RPMI7951 (cell line): ENCODE results near the gene NXPH3. TPM values are rescaled to one million over a fixed set of nuclear protein-coding genes. Genes with fewer than 3 reads are reported as not detected.
A peak's percentile ranks its signal among the peaks of the same experiment; 100 is the strongest.
"Not testable (repeated sequence)": the region's sequence is repeated elsewhere in the genome, so short reads cannot be mapped to it uniquely, and the experiment has no call there.

Experiments
- DNase-seq: peaks from one replicate; pipeline ENCODE4 v3.0.0-alpha.2; 2012; ENCODE audit warnings: low read depth
- total RNA-seq: library from RNA; depleted of rRNA; stranded (reverse); fragments of >200 nt; shearing (Covaris generic); gene quantifications from 2 replicates; pipeline ENCODE4 v1.2.3, GENCODE V29; 2014

The NXPH3 gene
- total RNA-seq, 1 experiment from 2014 or later: not detected

- DNase-seq: no peak
Measured at GRCh38 chr17:49554694-49555494, 20.8 kb upstream of the NXPH3 start.

- no peak for DNase-seq
Measured at GRCh38 chr17:49555495-49556222, 20.0 kb upstream of the NXPH3 start.

GRCh38 chr17:49556223-49556943, 19.3 kb upstream of the NXPH3 start:
- peak; percentile 48 for DNase-seq

GRCh38 chr17:49557312-49558024, 18.2 kb upstream of the NXPH3 start:
- DNase-seq: peak; percentile 36

- DNase-seq: no peak
Measured at GRCh38 chr17:49564638-49565037, 11.0 kb upstream of the NXPH3 start.

- DNase-seq: no peak
Measured at GRCh38 chr17:49565948-49566491, 9.7 kb upstream of the NXPH3 start.

GRCh38 chr17:49566668-49567071, 9.0 kb upstream of the NXPH3 start:
- no peak for DNase-seq

GRCh38 chr17:49567104-49567521, 8.6 kb upstream of the NXPH3 start:
- DNase-seq: no peak

GRCh38 chr17:49567871-49568694, 7.6 kb upstream of the NXPH3 start:
- DNase-seq: peak; percentile 78

- DNase-seq: not testable (repeated sequence)
Measured at GRCh38 chr17:49568695-49569047, 7.0 kb upstream of the NXPH3 start.

- no peak for DNase-seq
Measured at GRCh38 chr17:49570540-49571242, 5.0 kb upstream of the NXPH3 start.

- DNase-seq: no peak
Measured at GRCh38 chr17:49571283-49571682, 4.4 kb upstream of the NXPH3 start.

- no peak for DNase-seq
Measured at GRCh38 chr17:49571764-49572163, 3.9 kb upstream of the NXPH3 start.

GRCh38 chr17:49572226-49572625, 3.4 kb upstream of the NXPH3 start:
- DNase-seq: no peak

- no peak for DNase-seq
Measured at GRCh38 chr17:49572806-49573420, 2.8 kb upstream of the NXPH3 start.

- DNase-seq: no peak
Measured at GRCh38 chr17:49573510-49574322, 2.0 kb upstream of the NXPH3 start.

- DNase-seq: no peak
Measured at GRCh38 chr17:49574323-49574781, 1.3 kb upstream of the NXPH3 start.

- DNase-seq: no peak
Measured at GRCh38 chr17:49574945-49575678, 559 bp upstream of the NXPH3 start.
